Measurements from ENCODE around the gene ABTB2.

ABTB2 gene

GRCh38 chr11:34271727-34272126 is 86.1 kb downstream of the ABTB2 start:
- H3K27ac ChIP-seq: no peak overlapping the region
- TF ChIP-seq, protein P1, sequence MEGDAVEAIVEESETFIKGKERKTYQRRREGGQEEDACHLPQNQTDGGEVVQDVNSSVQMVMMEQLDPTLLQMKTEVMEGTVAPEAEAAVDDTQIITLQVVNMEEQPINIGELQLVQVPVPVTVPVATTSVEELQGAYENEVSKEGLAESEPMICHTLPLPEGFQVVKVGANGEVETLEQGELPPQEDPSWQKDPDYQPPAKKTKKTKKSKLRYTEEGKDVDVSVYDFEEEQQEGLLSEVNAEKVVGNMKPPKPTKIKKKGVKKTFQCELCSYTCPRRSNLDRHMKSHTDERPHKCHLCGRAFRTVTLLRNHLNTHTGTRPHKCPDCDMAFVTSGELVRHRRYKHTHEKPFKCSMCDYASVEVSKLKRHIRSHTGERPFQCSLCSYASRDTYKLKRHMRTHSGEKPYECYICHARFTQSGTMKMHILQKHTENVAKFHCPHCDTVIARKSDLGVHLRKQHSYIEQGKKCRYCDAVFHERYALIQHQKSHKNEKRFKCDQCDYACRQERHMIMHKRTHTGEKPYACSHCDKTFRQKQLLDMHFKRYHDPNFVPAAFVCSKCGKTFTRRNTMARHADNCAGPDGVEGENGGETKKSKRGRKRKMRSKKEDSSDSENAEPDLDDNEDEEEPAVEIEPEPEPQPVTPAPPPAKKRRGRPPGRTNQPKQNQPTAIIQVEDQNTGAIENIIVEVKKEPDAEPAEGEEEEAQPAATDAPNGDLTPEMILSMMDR (IDR thresholded peaks at IDR 0.05; ENCODE audit: low read depth, low read length): no peak
- no peak for DNase-seq
- no peaks in the 10 kb centered on the region for H3K27me3 ChIP-seq (ENCODE audit: insufficient read depth, low read depth, severe bottlenecking)
- no peaks in the 10 kb centered on the region for H3K36me3 ChIP-seq
- no peaks in the 10 kb centered on the region for H3K9me3 ChIP-seq (ENCODE audit: severe bottlenecking)
- no peak overlapping the region for H3K4me3 ChIP-seq (ENCODE audit: low read depth, low read length)

- Histone ChIP-seq H3K27me3 (ENCODE audit: insufficient read depth, low read depth, severe bottlenecking) (no peaks in the 10 kb centered on the region), H3K27ac (no peak overlapping the region), H3K9me3 (ENCODE audit: severe bottlenecking) (no peaks in the 10 kb centered on the region), H3K36me3 (no peaks in the 10 kb centered on the region; the same call in 1 of the 2 replicates), H3K4me3 (ENCODE audit: low read depth, low read length) (no peak overlapping the region)
- TF ChIP-seq, protein P1 (IDR thresholded peaks at IDR 0.05; ENCODE audit: low read depth, low read length): no peak
- DNase-seq: no peak
These were observed 87.1 kb downstream of the ABTB2 start for GRCh38 chr11:34270711-34271110.

GRCh38 chr11:34269694-34270245 is 88.0 kb downstream of the ABTB2 start:
- H3K36me3 ChIP-seq: no peaks in the 10 kb centered on the region; the same call in 1 of the 2 replicates
- no peak overlapping the region for H3K4me3 ChIP-seq (ENCODE audit: low read depth, low read length)
- no peaks in the 10 kb centered on the region for H3K27me3 ChIP-seq (ENCODE audit: insufficient read depth, low read depth, severe bottlenecking)
- no peak overlapping the region for H3K27ac ChIP-seq
- no peaks in the 10 kb centered on the region for H3K9me3 ChIP-seq (ENCODE audit: severe bottlenecking)
- TF ChIP-seq, protein P1 (IDR thresholded peaks at IDR 0.05; ENCODE audit: low read depth, low read length): no peak
- DNase-seq: no peak

GRCh38 chr11:34268906-34269430 is 88.8 kb downstream of the ABTB2 start:
- Histone ChIP-seq H3K9me3 (ENCODE audit: severe bottlenecking) (no peaks in the 10 kb centered on the region), H3K27me3 (ENCODE audit: insufficient read depth, low read depth, severe bottlenecking) (no peaks in the 10 kb centered on the region), H3K36me3 (no peaks in the 10 kb centered on the region; the same call in 1 of the 2 replicates), H3K27ac (no peak overlapping the region), H3K4me3 (ENCODE audit: low read depth, low read length) (no peak overlapping the region)
- no peak for DNase-seq
- TF ChIP-seq, protein P1 (IDR thresholded peaks at IDR 0.05; ENCODE audit: low read depth, low read length): no peak

DNA sequence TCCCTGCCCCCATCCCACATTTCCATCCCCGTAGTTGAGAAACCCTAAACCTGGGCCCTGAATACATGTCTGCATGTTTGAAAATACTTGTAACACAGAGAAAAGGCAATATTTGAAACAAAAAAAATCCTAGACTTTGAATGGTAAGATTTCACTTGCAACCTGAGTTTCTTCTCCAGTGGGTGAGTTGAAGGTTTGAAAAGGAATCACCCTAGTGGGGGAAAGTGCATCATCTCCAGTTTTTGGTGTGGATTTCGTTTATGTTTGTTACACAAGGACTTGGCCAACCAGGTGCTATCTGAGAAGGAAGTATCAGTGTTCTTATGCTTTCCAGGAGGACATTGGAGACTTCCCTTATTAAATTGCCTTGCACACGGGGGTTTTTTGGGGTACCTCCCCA is 90.4 kb downstream of the ABTB2 start:
- Histone ChIP-seq H3K9me3 (ENCODE audit: severe bottlenecking) (no peaks in the 10 kb centered on the region), H3K27ac (no peak overlapping the region), H3K4me3 (ENCODE audit: low read depth, low read length) (no peak overlapping the region), H3K36me3 (no peaks in the 10 kb centered on the region; the same call in 1 of the 2 replicates), H3K27me3 (ENCODE audit: insufficient read depth, low read depth, severe bottlenecking) (no peaks in the 10 kb centered on the region)
- TF ChIP-seq, protein P1 (IDR thresholded peaks at IDR 0.05; ENCODE audit: low read depth, low read length): no peak
- no peak for DNase-seq

DNA sequence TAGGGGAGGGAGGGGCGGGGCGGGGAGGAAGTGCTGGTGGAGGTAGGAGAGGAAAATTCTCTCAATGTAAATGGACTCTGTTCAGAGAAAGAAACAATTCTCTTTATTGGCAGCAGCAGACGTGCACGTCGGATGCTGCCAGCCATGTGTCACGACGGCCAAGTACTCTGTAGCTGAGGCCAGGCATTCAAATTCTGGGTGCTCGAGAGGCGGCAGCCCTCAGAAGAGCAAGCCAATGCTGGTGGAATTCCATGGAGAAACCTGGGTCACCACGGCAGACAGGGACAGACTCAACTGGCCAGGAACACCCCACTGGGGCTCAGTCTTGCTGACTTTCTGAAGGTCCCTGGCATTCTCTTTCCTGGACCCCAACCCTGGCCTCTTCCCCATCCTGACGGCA is 90.8 kb downstream of the ABTB2 start:
- no peak for DNase-seq
- no peak overlapping the region for H3K4me3 ChIP-seq (ENCODE audit: low read depth, low read length)
- H3K36me3 ChIP-seq: no peaks in the 10 kb centered on the region; the same call in 1 of the 2 replicates
- H3K9me3 ChIP-seq (ENCODE audit: severe bottlenecking): no peaks in the 10 kb centered on the region
- H3K27ac ChIP-seq: no peak overlapping the region
- TF ChIP-seq, protein P1 (IDR thresholded peaks at IDR 0.05; ENCODE audit: low read depth, low read length): no peak
- no peaks in the 10 kb centered on the region for H3K27me3 ChIP-seq (ENCODE audit: insufficient read depth, low read depth, severe bottlenecking)

All from WERI-Rb-1 (cell line).